Neural crest cell (in vitro differentiated cells): ENCODE data around the gene ARFRP1. TPM values are rescaled to one million over a fixed set of nuclear protein-coding genes. Genes with fewer than 3 reads are reported as not detected.
"Not testable (repeated sequence)": the region's sequence is repeated elsewhere in the genome, so short reads cannot be mapped to it uniquely, and the experiment has no call there.

Experiments used
- DNase-seq: peaks from one replicate; pipeline ENCODE4 v3.0.0; 2021; ENCODE audit warnings: low read depth, mixed read lengths, low spot score
- H3K27ac Mint-ChIP-seq: one replicate; pipeline ENCODE4 v1.8.0; 2021; ENCODE audit warnings: mild to moderate bottlenecking, mixed read lengths; ENCODE audit not compliant: unreplicated experiment
- H3K27me3 Mint-ChIP-seq: 2 replicates; pipeline ENCODE4 v1.8.0; 2021; ENCODE audit warnings: low read depth, mild to moderate bottlenecking, mixed read lengths
- H3K36me3 Mint-ChIP-seq: 2 replicates; pipeline ENCODE4 v1.8.0; 2021; ENCODE audit warnings: low read depth, mild to moderate bottlenecking, mixed read lengths
- H3K4me1 Mint-ChIP-seq: 2 replicates; pipeline ENCODE4 v1.8.0; 2021; ENCODE audit warnings: mixed read lengths
- H3K4me3 Mint-ChIP-seq: one replicate; pipeline ENCODE4 v1.8.0; 2021; ENCODE audit warnings: mild to moderate bottlenecking, mixed read lengths
- H3K9me3 Mint-ChIP-seq: 2 replicates; pipeline ENCODE4 v1.8.0; 2021; ENCODE audit warnings: mixed read lengths
- total RNA-seq: library from RNA; stranded (reverse); gene quantifications from 2 replicates; pipeline ENCODE4 v1.2.1, GENCODE V29; 2021
- TF ChIP-seq, protein P1 (sequence below): fragments of 200-600 bp; sonication (generic); conservative IDR thresholded peaks from 2 replicates; pipeline ENCODE4 v1.5.0; 2021; ENCODE audit warnings: antibody characterized with exemption, mild to moderate bottlenecking

Gene ARFRP1
- total RNA-seq, 1 donor from 2014 or later, result 42.1 TPM

DNA sequence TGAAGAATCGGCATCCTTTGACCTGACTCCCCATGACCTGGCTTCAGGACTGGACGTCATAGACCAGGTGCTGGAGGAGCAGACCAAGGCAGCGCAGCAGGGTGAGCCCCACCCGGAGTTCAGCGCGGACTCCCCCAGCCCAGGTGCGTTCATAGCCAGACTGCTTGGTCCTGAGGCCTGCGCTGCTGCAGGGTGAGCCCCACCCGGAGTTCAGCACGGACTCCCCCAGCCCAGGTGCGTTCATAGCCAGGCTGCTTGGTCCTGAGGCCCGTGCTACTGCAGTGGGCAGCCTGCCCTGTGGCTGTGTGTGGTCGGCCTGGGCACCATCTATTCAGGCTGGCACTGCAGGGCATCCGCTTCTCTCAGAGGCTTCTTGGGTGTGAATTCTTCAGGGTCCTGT, 33.8 kb downstream of the ARFRP1 start:
- peak overlapping the region; percentile 35 for H3K27ac Mint-ChIP-seq
- H3K36me3 Mint-ChIP-seq, result peaks cover 12% of the 10 kb centered on the region
- TF ChIP-seq, protein P1, sequence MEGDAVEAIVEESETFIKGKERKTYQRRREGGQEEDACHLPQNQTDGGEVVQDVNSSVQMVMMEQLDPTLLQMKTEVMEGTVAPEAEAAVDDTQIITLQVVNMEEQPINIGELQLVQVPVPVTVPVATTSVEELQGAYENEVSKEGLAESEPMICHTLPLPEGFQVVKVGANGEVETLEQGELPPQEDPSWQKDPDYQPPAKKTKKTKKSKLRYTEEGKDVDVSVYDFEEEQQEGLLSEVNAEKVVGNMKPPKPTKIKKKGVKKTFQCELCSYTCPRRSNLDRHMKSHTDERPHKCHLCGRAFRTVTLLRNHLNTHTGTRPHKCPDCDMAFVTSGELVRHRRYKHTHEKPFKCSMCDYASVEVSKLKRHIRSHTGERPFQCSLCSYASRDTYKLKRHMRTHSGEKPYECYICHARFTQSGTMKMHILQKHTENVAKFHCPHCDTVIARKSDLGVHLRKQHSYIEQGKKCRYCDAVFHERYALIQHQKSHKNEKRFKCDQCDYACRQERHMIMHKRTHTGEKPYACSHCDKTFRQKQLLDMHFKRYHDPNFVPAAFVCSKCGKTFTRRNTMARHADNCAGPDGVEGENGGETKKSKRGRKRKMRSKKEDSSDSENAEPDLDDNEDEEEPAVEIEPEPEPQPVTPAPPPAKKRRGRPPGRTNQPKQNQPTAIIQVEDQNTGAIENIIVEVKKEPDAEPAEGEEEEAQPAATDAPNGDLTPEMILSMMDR, result no peak
- no peak overlapping the region for H3K4me3 Mint-ChIP-seq
- no peak for DNase-seq
- no peaks in the 10 kb centered on the region for H3K9me3 Mint-ChIP-seq
- no peaks in the 10 kb centered on the region for H3K27me3 Mint-ChIP-seq
- H3K4me1 Mint-ChIP-seq, result no peaks in the 10 kb centered on the region

DNA sequence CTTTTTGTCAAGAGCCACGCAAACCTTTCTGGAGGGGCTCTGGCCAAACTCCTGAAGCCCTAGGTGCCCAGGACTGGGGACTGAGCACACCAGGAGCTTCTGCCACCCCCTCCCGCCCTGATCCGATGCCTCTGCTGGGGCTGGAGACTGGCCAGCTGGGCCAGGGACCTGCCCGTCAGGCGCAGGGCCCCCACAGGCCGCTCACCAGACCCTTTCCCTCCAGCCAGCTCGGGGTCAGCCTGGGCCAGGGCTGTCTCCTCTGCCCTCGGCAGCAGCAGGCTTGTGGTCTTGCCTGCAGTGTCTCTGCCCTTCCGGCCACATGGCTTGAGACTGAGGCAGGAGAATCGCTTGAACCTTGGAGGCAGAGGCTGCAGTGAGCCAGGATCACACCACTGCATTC, 35.1 kb downstream of the ARFRP1 start:
- no peaks in the 10 kb centered on the region for H3K27me3 Mint-ChIP-seq
- TF ChIP-seq, protein P1, result no peak
- no peaks in the 10 kb centered on the region for H3K9me3 Mint-ChIP-seq
- DNase-seq, result no peak
- H3K4me3 Mint-ChIP-seq, result no peak overlapping the region
- peaks cover 6% of the 10 kb centered on the region for H3K36me3 Mint-ChIP-seq
- no peaks in the 10 kb centered on the region for H3K4me1 Mint-ChIP-seq
- no peak overlapping the region for H3K27ac Mint-ChIP-seq

DNA sequence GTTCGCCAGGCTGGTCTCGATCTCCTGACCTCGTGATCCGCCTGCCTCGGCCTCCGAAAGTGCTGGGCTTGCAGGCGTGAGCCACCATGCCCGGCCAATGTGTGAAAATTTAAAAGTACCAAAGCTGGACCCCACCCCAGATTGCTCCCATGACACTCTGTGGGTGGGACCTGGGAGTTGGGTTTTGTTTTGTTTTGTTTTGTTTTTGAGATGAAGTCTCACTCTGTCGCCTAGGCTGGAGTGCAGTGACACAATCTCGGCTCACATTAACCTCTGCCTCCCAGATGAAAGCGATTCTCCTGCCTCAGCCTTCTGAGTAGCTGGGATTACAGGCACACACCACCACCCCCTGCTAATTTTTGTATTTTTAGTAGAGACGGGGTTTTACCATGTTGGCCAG, 36.1 kb downstream of the ARFRP1 start:
- not testable (repeated sequence) for H3K4me3 Mint-ChIP-seq, H3K36me3 Mint-ChIP-seq, H3K4me1 Mint-ChIP-seq

DNA sequence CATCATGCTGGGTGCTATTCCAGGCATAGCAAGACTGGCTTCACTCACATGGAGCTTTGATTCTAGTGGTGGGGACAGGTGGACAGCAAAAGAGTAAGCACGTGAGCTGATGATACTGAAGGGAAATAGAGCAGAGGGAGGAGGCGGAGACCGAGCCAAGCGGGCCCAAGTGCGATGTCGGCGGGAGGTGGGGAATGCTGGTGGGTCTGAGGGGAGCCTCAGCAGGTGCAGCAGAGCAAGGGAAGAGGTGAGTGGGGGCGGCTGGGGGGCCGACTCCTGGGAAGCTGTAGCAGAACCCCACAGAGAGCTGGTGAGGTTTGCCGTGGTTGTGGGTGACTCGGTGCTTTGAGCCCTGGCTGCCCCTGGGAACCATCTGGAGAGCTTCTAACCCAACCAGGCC, 39.4 kb downstream of the ARFRP1 start:
- no peaks in the 10 kb centered on the region for H3K27me3 Mint-ChIP-seq
- peaks cover 3% of the 10 kb centered on the region for H3K36me3 Mint-ChIP-seq
- H3K9me3 Mint-ChIP-seq, result no peaks in the 10 kb centered on the region
- TF ChIP-seq, protein P1, result no peak
- DNase-seq, result no peak
- no peaks in the 10 kb centered on the region for H3K4me1 Mint-ChIP-seq
- no peak overlapping the region for H3K27ac Mint-ChIP-seq
- no peak overlapping the region for H3K4me3 Mint-ChIP-seq

More for the DNA sequence above, 36.1 kb downstream of the ARFRP1 start:
- not testable (repeated sequence) for H3K9me3 Mint-ChIP-seq, H3K27me3 Mint-ChIP-seq, DNase-seq, H3K27ac Mint-ChIP-seq

DNA sequence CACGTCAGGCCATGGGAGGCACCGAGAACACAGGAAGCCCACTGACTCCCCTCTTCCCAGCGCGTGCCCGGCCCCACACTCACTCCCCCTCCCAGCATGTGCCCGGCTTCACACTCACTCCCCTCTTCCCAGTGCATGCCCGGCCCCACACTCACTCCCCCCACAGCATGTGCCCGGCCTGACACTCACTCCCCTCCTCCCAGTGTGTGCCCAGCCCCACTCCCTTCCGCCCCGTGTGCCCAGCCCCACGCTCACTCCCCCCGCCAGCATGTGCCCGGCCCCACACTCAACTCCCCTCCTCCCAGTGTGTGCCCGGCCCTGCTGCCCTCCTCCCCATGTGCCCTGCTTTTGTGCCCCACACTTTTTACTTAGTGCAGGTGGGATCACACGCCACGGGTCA, 39.9 kb downstream of the ARFRP1 start:
- Mint-ChIP-seq H3K27ac (no peak overlapping the region), H3K4me1 (no peaks in the 10 kb centered on the region), H3K9me3 (no peaks in the 10 kb centered on the region), H3K4me3 (no peak overlapping the region), H3K27me3 (no peaks in the 10 kb centered on the region), H3K36me3 (peaks cover 3% of the 10 kb centered on the region)
- no peak for DNase-seq
- TF ChIP-seq, protein P1, result no peak

DNA sequence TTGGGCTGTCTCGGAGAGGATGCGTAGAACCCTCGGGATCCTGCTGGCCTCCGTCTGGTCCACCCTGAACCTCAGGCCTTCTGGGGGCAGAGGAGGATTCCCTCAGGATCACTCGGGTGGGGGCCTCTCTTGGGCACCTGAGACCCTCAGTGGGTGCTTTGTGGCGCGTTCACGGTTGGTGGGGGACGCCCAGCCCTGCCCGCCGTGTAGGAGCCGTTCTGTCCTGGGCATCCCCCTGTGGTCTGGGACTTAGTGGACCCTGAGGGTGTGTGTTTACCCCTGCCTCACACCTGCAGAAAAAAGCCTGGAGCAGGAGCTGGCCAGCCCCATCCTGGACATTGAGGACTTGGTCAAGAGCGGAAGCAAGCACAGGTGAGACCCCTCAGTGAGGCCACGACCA, 42.1 kb downstream of the ARFRP1 start:
- H3K4me3 Mint-ChIP-seq, result no peak overlapping the region
- H3K4me1 Mint-ChIP-seq, result no peaks in the 10 kb centered on the region
- no peak overlapping the region for H3K27ac Mint-ChIP-seq
- TF ChIP-seq, protein P1, result no peak
- H3K27me3 Mint-ChIP-seq, result no peaks in the 10 kb centered on the region
- H3K36me3 Mint-ChIP-seq, result peaks cover 3% of the 10 kb centered on the region
- DNase-seq, result no peak
- H3K9me3 Mint-ChIP-seq, result no peaks in the 10 kb centered on the region
